Cortex of kidney (tissue), 1 donor: Measurements from ENCODE around the gene LIN9.
"Not testable (repeated sequence)": the region's sequence is repeated elsewhere in the genome, so short reads cannot be mapped to it uniquely, and the experiment has no call there.

ENCODE experiments used
- DNase-seq: peaks from one replicate; lab custom pipeline; 2025; lab: John Stamatoyannopoulos, UW

Gene LIN9

DNA sequence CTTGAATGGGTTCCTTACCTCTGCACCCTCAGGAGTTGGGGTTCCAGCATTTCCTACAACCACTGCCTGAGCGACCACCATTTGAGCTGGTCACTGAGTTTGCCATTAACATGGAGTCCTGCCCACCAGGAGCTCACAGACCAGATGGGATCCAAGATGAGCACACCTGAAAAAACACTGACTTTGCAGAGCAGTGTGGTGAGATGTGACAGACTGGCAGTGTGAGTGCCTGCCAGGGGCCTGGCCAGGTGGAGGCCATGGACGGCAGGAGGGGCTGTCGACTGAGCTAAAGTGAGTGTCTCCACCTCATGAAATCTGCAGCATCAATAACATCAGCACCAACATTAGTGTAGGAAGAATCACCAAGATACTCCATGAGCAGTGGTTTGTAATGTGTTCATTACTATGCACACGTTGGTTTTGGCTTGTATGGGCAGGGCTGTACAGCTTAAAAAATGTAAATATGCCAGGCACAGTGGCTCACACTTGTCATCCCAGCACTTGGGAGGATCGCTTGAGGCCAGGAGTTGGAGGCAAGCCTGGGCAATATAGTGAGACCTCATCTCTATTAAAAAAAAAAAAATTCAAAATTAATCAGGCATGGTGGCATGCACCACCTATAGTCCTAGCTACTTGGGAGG is 97.7 kb downstream of the LIN9 start:
- DNase-seq = no peak

DNA sequence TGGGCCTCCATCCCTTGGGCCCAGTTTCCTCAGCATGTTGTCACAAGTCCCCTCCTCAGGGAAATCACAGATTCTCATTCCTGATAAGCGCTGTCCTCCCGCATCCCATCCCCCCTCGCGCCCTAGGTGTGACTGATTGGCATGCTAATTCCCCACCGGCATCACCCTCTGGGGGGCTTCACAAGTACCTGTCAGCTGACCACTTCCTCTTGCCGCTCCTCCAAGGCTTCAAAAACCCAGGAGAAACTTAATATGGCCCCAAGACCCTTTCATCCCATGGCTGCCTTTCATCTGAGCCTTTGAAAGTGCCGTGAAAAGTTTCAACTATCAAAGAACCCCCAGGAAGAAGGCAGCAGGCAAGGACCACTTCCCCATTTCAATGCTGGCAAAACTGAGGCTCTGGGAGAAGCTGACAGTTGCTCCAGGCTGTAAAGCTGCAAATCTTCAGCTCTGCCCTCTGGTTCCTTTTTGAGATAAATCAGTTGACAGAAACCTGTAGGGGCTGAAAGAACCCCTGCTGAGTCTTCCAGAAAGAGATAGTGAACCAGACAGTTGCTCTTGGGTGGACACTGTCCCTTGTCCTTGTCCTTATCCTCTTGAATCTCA is 98.3 kb downstream of the LIN9 start:
- no peak for DNase-seq

DNA sequence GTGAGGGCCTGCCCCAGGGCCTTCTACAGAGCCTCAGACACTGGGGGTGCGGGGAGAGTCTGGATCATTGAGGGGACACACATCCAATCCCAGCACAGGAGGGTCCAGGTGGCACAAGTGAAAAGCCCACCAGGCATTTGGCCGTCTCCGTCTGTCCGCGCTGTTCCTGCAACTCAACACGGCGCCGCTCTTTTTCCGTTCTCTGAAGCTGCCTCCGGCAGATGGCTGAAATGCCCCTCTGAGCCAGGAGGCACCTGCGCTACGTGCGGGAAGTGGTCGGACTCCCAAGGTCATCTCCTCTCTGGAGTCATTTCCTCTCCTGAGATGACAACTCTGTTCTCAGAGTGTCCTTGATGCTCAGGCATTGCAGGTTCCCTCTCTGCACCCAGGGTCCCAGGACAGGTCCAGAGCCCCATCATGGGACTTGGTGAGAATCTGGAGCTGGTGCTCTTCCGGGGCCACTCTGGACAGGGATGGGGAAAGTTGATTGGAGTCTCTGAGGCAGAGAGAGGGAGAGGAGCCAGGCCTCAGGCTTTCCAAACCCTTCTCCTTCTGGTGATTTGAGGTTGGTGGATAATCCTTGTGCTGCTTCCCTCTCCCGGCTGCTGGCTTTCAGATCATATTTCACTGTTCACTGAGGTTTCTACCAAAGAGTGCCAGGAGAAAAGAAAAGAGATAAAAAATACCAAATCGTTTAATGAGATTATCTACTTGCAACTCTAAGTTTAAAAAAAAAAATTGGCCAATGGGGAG is 99.5 kb downstream of the LIN9 start:
- no peak for DNase-seq

GRCh38 chr1:226207048-226207447 is 101.9 kb downstream of the LIN9 start:
- DNase-seq = no peak

DNA sequence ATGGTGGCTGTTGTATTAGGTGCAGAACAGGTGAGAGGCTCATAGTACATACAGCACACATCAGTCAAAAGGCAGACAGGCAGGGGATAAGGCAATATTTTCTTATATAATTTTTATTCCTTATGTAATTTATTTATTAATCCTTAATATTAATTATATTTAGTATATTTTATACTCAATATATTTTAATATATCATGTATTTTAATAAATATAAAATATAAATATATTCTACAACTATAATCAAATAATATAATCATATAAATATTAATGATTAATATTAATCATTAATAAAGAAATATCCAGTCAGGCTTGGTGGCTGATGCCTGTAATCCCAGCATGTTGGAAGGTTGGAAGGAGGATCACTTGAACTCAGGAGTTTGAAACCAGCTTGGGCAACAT is 104.8 kb downstream of the LIN9 start:
- DNase-seq = no peak

DNA sequence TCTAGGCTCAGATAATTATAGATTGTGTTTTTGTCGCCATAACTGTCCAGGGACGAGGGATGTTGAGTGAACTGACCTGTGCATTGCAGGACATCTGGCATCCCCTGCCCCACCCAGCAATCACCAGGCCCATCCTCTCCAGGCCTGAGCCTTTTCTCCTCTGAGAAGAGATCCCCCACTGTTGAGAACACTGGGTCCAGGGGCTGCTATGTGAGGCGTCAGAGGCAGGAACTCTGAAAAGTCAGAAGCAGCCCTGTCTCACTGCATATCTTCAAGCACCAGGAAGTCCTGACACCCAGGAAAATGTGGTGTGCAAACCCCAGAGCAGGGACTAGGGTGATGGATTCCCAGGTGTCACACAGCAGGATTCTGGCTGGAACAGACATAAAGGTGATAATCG is 105.3 kb downstream of the LIN9 start:
- no peak for DNase-seq

DNA sequence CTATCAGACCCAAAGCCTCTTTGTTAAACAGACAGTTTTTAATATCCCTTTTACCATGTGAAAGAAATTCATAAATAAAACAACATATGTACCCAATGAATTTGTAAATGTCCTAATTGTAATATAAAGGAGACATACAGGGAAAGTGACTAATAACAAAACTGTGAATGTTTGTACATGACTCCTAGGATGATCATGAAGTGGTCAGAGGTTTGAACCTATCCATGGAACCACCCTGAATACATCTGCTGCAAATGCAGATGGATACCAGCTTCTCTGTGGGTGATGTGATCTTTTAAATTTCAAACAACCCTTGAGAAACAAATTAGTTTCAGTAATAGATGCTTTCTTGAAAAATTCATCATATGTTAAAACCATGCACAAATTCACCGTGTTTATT is 105.7 kb downstream of the LIN9 start:
- DNase-seq = no peak

DNA sequence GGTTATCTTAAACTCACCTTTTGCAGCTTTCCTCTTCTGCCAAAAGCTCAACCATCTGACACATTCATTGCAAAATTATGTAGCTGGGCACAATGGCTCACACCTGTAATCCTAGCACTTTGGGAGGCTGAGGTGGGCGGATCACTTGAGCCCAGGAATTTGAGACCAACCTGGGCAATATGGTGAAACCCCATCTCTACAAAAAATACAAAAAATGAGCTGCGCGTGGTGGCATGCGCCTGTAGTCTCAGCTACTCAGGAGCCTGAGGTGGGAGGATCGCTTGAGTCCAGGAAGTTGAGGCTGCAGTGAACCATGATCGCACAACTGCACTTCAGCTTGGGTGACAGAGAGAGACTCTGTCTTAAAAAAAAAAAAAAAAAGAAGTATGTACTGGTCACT is 106.3 kb downstream of the LIN9 start:
- not testable (repeated sequence) for DNase-seq

DNA sequence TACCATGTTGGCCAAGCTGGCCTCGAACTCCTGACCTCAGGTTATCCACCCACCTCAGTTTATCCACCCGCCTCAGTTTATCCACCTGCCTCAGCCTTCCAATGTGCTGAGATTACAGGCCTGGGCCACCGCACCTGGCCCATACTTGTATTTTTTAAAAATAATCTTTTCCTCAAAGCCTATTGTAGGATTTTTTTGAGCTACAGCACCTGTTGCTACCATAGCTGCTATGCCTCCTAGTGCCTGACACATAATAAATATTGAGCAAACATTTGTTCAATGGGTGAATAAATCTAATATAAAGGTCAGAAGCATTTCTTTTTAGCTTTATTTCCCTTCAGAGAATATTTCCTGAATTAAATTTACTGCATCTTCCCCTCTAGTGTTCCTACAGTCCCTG is 106.7 kb downstream of the LIN9 start:
- no peak for DNase-seq

- DNase-seq = no peak
Measured at GRCh38 chr1:226201029-226201593, 107.9 kb downstream of the LIN9 start.

DNA sequence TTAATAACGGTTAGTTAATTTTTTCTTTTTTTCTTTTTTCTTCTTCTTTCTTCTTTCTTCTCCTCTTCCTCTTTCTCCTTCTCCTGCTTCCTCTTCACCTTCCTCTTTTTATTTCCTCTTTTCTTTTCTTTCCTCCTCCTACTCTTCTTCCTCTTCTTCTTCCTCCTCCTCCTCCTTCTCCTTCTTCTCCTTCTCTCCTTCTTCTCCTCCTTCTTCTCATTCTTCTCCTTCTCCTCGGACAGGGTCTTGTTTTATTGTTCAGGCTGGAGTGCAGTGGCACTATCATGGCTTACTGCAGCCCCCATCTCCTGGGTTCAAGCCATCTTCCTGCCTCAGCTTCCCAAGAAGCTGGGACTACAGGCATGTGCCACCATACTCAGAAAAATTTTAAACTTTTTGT is 109.0 kb downstream of the LIN9 start:
- no peak for DNase-seq

DNA sequence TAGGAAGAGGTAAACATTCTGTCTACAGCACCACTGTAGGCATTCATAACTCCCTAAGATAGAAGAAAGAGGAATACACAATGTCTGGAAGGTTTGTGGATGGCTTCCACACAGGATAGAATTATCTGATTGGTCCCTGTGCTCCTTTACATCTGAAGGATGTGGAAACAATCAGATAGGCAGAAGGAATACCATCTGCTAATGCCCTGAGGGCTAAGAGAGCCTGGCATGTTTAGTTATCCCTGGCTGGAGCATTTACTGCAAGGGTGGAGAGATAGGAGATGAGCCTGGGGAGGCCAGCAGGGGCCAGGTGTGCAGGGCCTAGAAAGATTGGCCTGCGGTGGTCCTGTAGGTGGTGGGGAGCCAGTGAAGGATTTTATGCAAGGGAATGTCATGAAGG is 113.8 kb downstream of the LIN9 start:
- no peak for DNase-seq

DNA sequence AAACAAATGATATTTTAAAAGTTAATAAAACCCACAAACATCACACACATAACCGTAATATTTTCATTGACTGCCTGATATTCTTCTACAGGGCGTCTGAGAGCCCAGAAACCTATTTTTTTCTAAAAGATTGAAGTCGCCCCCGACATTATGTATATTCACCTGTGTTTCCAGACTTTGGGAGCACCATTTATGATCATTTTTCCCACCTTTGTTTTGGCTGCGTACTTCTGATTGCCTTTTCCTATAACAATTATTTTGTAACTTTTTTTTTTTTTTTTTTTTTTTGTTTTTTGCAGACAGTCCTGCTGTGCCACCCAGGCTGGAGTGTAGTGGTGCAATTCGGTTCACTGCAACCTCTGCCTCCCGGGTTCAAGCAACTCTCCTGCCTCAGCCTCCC is 121.6 kb downstream of the LIN9 start:
- DNase-seq = no peak

- DNase-seq = no peak
Measured at GRCh38 chr1:226187019-226187322, 122.0 kb downstream of the LIN9 start.

DNA sequence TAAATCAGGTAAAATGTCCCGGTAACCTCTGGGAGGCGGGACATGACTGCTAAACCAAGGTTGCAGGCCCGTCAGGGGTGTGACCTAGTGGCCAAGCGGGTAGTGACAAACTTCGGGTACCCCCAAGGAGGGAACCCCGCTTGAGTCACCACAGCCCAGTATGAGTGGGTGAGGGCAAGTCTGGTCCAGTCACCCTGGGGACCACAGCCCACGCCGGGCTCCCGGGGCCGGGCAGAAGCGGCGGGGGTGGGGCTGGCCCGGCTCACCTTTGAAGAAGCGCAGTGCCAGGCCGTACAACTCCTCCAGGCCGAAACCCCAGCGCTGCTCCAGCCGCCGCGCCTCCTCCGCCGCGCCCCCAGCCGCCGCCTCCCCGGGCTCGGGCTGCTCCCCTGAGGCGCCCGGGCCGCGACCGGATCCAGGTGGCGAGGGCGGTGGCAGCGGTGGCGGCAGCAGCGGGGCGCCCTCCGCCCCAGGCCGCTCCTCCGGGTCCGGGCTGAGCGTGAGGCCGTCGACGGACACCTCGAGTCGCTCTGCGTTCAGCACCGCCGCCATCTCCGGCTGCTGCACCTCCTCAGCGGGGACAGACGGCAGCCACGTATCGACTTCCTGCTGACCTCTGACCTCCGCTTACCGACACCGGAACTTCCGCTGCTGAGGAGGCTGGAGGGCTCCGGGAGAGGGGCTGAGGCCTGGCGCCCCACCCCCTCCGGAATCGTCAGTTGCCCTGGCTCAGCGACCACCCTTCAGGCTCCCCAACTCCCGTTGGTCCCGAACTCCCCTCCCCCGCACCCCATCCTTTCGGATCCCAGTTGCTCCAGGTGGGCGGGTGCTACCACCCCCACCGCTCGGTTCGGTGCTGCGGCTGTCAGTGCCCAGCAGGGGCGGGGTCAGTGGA is 122.6 kb downstream of the LIN9 start, which contains the start of gene ACBD3:
ACBD3 (minus strand) TSS at position 618 of the 895 bp plus-strand sequence; CDS start at position 552, 66 bp downstream.
- peak; percentile 60 for DNase-seq

DNA sequence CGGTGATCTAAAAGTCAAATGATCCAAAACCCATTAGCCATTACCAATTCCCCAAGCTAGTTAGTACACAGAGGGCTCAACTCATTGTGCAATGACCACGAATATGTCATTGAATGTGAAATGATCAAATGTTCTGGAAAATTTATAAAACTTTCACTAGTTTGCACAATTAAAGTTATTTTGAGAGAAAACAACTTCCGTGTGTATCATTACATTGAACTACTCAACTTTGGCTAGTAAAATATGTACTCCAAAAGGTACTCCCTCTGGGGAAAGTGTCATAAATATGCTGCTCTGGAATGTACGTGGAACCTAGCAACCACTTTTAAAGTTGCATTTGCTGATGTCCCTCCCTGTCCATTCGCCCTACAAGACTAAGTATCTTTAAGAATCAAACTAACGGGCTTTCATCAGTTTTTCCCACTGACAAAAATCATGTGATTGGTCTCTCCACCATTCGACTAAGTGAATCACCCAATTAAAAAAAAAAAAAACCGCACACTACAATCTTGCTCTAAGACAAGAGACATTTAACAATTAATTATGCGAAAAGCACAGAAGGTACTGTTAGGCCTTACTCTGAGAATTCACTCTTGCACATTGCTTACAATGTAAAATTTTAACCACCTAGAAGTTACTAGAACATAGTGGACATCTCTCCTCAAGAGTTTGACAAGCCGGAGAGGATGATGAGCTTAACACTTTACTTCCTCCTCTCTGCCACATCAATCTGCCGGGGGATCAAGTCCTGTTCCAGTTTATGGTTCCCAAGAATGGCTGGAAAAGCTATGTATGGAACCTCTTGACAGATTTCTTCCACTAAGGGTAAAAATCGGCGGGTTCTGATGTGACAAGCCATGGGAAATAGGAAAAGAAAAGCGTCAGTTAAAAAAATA is 123.6 kb downstream of the LIN9 start:
- DNase-seq = no peak

- no peak for DNase-seq
Measured at GRCh38 chr1:226181996-226182714, 126.8 kb downstream of the LIN9 start.
